Pons (tissue), 1 donor: ENCODE measurements around the gene SRD5A1.

Experiments used
- DNase-seq: peaks from one replicate; pipeline ENCODE4 v3.0.0-alpha.2; 2016; ENCODE audit warnings: low spot score

Gene SRD5A1

DNA sequence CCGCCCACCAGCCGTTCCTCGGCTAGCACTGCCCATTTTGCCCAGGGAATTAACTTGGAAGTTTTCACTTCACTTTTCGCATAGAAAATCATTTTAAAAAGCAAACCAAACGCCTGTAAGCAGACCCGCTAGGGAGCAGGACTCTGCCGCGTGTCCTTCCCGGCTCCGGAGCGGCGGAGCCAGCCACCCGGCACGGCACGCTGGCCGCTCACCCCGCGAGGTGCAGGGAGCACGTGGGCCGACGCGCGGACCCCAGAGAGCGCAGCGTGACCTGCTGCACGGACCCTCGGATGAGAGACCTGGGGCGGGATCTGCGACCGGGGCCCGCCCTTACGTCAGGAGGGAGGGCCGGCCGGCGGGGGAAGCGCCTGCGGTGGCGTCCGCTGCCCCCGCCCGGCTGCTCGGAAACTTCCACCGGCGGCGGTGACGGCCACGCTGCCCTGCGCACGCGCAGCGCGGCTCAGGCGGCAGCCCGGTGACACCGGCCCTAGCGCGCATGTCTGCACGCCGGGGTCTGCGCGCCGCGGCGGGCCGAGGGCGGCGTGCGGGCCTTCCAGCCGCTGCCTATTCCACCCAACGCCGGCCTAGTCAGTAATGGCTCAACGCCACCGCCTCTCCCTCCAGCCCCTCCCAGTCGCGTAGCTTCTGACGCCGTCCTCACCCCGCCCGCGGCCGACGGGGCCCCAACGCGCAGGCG is 79.5 kb downstream of the SRD5A1 start:
- peak; percentile 96 for DNase-seq

DNA sequence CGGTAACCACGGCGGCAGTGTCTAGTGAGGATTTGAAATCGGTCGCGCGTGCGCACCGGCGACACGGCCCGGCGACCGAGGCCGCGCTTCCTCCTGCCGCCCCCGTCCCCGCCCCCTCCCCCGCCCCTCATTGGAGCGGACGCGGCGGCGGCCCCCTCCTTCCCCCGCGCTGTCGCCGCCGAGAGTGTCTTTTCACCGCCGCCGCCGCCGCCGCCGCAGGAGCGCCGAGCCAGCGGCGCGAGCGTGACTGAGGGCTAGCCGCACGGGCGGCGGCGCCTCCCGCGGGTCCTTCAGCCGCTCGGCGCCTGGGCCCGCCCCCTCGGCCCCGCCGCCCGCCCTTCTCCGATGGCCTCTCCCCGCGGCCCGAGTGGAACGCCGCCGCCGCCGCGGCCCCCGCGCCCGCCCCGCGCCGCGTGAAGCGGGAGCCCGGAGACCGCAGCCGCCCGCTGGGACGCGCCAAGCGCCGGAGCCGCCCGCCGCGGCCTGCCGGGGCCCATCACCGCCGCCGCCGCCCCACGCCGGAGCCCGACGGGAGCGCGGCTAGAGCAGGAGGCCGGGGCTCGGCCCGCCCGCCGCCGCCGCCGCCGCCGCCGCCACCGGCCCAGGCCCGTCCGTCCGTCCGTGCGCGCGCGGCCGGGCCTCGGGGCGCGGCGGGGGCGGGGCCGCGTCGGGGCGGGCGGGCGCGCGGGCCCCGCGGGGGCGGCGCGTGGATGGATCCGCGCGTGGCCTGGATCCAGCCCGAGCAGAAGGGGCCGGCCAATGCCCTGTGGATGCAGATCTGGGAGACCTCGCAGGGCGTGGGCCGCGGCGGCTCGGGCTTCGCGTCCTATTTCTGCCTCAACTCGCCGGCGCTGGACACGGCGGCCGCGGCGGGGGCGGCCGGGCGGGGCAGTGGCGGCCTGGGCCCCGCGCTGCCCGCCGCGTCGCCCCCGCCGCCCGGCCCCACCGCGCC is 80.3 kb downstream of the SRD5A1 start, which contains the start of gene TENT4A:
TSS of gene TENT4A (plus strand) at position 159 of the 952 bp plus-strand sequence. CDS start at position 711, 552 bp downstream.
- no peak for DNase-seq

DNA sequence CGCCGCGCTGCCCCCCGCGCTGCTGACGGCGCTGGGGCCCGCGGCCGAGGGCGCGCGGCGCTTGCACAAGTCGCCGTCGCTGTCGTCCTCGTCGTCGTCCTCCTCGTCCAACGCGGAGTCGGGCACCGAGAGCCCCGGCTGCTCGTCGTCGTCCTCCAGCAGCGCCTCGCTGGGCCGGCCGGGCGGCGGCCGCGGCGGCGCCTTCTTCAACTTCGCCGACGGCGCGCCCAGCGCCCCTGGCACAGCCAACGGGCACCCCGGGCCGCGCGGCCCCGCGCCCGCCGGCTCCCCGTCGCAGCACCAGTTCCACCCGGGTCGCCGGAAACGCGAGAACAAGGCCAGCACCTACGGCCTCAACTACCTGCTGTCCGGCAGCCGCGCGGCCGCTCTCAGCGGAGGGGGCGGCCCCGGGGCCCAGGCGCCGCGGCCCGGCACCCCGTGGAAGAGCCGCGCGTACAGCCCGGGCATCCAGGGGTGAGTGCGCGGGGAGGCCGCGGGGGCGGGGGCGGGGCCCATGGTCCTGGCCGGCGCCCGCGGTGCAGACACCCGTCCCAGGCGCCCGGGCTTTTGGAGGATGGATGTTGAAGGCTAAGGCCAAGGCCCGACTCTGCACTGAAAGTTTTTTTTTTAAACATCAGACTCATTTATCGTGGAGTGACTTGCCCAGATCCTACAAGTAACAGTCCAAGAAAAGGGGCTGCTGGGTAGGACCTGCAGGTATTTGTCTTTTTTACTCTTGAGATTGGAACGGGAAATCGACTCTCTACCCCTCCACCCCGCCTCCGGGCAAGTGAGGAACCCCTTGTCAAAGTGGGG is 81.2 kb downstream of the SRD5A1 start:
- no peak for DNase-seq

DNA sequence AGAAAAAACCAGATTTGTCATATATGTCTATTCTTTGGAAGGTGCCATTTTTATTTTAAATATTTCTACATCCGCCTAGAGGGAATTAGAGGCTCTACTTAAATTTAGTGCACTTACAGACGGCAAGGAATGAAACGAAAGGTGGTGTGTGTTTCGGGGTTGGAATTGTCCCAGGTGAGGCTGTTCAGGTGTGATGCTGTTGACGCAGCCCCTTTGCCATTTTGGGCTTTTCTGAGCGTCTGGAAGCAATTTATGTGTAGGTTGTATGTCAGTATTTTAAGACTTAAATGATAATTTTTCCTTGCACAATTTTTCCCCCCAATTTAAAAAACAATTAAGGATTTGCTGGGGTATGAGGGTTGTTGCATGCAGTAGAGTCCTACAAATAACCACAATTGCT is 82.0 kb downstream of the SRD5A1 start:
- DNase-seq: no peak

DNA sequence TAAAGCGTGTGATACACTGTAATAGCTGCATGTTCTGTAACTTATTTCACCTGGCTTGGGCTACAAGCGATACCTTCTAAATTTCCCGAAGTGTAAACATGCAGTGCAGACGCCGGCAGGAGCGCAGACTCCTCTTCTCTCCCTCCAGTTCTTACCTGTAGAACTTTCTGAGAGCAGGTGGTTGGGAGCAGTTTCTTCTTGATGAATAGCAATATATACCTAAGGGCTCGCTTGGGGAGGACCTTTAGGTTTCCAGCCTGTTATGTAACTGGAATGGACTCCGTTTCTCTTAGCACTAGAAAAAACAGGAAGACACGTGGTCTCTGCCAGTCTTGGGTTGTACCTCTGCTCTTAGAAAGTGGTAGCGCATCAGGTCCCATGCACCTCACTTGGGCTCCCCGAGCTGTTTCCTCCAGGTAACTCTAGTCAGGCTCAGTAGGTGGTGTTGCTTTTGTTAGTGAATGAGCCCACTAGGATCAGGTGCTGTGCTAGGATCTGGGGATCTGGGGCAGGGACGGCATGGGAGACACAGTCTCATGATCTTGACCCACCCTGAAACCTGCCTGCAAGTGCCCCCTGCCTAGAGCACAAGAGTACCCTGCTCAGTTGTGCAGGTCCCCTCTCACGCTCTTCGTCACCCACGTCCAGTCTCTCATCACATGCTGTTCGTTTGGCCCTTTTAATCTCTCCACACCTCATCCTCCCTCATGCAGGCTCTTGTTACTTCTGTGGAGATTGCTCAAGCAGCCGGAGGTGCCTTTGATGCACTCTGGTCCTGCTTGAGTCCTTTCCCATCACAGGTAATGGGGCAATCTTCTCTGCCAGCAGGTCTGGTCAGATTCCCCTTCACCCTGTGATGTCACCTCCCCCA is 82.8 kb downstream of the SRD5A1 start:
- peak; percentile 25 for DNase-seq

DNA sequence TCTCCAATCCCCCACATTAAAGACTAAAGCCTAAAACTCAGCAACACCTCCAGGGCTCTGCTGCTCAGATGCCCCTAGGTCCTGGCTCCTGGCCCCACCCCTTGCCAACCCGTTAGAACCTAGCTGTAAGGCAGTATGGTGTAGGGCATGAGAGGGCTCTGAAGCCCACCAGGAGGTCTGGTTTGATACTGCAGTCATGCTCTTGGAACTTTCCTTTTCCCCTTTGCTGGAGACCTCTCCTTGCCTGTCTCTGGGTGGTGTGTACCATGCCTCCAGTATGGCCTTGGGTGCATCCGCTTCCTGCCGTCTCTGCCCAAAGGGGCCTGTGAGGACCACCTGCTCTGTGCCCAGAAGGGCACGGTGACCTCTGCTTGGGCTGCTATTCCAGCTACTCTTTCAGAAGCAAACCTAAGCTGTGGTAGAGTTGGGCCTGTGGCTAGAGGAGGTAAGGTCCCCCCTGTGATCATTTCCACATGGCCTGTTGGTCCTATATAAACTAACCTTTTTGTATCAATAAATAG is 83.4 kb downstream of the SRD5A1 start:
- no peak for DNase-seq

DNA sequence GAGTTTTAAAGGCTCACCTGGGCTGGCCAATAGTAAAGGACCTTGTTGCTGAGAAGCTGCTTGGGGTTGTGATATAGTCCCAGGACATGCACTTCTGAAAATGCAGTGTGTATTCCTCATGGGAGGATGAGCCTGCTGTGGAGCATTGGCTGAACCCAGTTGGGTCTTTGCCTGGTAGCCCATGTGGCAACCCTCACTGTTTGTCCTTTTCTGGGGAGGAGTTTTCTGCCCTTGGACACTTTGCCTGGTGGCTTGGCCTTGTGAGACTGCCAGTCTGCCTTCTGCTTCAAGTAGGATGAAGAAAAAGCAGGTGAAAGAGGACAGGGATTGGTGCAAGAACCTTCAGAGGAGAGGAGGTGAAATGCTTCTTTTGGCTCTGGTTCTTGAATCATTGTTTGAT is 84.0 kb downstream of the SRD5A1 start:
- DNase-seq: no peak

DNA sequence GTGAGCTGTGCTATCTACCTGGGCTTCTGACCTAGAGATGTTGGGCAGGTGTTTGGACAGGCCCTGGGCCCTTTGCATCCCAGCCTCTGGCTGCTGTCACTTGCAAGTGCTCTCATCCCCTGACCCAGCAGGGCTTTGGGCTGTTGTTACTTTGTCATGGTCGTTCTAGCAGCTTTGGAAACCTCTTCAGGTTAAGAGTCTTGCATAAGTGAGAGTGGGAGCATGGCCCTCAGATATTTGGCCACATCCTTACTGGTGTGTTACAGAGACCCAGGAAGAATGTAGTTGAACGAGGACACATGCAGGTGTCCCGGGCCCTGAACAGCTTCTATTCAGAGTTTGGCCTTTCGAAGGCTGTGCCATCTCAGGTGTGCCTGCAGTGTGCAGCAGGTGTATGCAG is 84.4 kb downstream of the SRD5A1 start:
- no peak for DNase-seq

DNA sequence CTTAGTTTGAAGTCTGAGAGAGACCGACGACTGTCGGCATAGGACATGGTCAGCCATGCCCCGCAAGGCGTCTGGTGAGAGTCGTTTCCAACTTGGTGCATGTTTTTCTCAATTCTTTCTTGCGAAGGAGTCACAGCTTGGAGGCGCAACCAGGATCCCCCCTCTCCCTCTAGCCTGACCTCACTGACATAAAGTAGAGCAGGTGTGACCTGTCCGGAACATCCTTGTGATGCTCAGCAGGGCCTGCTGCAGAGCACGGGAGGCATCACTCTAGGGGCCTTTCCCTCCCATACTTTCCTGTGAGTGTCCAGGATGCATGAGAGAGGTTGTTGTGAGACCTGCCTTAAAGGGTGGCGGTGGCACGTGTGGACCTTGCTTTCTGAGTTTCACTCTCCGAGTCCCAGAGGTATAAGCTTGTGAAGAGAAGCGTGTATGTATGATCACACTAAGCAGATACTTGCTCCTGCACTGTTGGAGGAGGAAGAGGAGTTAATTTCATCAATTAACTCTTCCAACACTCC is 85.0 kb downstream of the SRD5A1 start:
- DNase-seq: no peak

DNA sequence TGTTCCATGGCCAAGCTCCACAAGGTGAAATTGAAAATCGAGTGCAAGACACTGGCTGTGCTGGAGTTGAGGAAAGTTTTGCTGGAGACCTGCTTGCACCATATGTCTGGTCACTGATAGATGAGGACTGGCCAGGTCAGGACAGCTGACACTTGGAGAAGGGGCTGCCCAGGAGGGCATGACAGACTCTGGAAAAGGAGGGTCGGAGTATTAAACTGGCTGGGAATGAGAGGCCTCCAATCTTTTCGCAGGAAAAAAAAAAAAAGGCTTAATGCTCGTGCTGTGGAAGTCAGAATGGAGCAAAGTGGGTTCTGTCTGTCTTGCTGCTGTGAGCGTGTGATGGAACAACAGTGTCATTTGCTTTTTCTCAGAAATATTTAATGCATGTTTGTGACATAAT is 85.5 kb downstream of the SRD5A1 start:
- DNase-seq: no peak

DNA sequence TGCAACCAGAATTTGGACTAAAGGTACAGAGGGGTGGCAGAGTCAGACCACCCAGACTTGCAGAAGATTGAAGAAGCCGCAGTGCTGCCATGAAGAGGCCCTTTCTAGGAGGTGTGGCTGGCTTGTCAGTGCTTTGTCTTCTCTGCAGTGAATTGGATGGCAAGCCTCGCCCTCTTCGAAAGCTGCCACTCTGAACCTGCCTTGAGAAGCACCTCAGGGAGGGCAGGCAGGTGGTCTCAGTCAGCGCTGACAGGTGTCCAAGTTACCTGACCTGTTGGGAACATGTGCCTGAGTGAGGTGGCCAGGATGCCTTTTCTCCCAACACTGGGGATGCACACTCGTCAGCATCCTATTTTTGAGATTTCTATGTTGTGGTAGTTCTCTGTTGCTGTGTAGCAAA is 86.2 kb downstream of the SRD5A1 start:
- no peak for DNase-seq

DNA sequence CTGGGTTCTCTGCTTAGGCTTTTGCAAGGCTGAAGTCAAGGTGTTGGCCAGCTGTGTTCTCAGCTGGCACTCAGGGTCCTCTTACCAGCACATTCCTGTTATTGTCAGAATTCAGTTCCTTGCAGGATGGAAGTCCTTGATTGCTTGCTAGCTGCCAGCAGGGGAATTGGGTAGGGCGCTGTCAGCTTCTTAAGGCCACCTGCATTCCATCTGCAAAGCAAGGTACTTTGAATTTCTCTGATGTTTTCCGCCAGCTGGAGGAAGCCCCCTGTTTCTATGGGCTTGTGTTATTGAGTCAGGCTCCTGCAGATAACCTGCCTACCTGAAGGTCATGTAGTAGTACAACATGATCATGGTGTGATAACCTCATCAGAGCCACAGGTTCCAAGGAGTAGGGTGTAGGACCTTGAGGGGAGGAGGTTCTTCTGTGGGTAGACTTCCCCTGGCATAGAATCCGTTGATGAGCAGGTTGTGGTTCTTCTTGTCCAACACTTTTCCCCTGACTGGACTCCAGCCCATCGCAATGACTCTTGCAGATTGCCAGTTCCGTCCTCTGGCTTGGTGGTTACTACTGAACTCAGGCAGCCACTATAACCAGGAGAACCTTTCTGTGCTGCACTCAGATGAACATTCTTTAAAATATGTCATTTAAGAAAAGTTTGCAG is 86.8 kb downstream of the SRD5A1 start:
- no peak for DNase-seq

DNA sequence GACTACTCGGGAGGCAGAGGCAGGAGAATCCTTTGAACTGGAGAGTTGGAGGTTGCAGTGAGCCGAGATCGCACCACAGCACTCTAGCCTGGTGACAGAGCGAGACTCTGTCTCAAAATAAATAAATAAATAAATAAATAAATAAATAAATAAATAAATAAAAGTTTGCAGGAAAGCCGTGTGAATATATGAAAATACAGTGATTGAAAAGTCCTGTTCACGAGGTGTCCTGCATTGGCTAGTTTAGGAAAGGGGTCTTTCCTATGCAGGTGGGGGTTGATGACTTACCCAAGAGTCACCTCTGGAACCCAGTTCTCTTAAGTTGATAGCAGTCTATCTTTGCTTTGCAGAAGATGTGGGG is 87.3 kb downstream of the SRD5A1 start:
- no peak for DNase-seq

DNA sequence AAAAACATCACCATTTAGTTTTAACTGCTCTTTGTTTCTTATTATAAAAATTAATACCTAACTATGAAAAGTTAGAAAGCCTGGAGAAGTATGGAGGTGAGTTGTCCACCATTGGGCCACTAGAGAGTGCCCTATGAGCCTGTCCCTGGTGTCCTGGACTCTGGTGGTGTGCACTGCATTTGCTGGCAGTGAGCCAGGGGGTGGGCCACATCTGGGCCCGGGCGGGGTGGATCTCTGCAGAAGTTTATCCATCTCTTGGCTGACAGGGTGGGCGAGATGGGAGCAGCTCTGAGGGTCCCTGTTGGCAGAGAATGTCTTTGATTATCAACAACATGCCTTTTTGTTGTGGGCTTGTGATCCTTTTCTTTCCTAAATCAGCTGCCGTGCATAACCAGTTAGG is 88.2 kb downstream of the SRD5A1 start:
- DNase-seq: no peak

DNA sequence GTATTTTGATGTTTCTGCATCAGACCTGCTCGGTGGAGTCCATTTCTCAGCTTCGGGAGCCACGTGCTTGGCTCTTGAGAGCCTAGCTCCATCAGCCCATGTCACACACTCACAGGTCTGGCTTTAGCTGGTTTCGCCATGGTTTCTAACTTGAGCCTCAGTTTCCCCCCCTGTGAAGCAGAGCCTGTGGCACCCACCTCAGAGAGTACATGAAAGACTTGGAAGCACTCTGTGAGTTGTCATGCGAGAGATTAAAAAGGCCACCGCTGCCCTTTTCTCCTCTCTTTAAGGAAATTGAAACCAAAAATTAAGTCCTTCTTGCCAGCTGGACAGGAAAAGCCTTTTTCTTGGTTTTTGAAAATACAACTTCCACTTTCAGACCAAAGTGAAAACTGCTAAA is 88.8 kb downstream of the SRD5A1 start:
- DNase-seq: peak; percentile 25

DNA sequence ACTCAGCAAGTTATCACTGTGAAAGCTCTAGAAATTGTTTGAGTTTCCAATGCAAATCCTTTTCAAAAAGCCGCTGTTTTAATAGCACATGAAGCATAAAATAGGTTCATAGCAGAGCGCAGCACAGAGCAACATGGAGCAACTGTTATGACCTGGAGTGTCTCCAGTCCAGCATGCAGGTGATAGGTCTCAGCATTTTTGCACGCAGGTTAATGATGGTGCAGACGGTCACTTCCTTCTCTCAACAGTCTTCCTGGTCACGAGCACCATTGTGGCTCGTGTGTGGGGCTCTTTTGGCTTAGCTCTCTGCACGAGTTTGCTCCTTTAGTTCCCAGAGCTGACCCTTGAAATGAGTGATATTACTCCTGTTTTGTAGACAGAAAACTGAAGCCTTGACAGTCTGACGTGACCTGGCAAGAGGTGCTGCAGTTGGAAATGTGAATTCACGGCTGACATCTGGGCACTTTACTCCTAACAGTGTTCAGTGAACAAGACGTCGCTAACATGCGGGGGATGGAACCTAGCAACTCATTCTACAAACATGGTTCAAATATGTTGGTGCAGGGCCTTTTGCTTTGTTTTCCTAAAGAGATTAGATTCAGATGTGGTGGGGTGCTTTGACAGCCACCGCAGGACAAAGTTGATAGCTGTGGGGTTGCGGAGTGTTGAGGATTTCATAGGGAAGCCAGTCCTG is 90.0 kb downstream of the SRD5A1 start:
- peak; percentile 30 for DNase-seq

DNA sequence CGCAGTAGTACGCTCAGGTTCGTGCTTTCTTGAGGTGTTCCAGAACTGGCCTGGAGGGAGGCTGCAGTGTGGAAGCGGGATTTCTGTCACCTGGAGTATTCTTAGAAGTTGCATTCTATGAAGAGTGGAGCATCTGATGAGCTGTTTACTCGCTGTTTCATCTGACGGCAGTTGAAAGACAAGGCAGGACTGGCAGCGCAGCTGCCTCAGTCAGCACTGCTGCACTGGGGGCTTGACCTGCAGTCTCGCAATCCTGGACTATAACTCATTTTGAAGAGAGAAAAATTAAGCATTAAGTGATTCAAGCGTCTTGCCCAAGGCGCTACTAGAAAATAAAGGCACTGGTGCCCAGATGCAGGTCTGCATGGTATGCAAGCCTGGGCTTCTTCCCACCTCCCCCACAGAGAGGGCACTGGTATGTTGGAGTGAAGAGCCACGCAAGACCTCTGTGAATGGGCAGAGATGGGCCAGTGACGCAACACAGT is 90.6 kb downstream of the SRD5A1 start:
- DNase-seq: no peak
